Smooth muscle cell (in vitro differentiated cells): ENCODE results near the gene HADH. TPM values are rescaled to one million over a fixed set of nuclear protein-coding genes. Genes with fewer than 3 reads are reported as not detected.

Experiments used
- DNase-seq: peaks from one replicate; lab custom pipeline; 2025; ENCODE audit not compliant: unreplicated experiment; lab: John Stamatoyannopoulos, UW
- H2AFZ ChIP-seq: fragments of 200-600 bp; sonication (generic); 2 replicates; pipeline ENCODE4 v1.6.0; 2016; ENCODE audit warnings: antibody characterized with exemption, low read depth, mild to moderate bottlenecking
- H3F3A ChIP-seq: fragments of 200-600 bp; sonication (generic); 2 replicates; pipeline ENCODE4 v1.6.0; 2017; ENCODE audit warnings: antibody characterized with exemption, low read depth
- H3K27ac ChIP-seq: fragments of 200-600 bp; sonication (generic); 2 replicates; pipeline ENCODE4 v1.5.1; 2016; ENCODE audit warnings: low read depth, mild to moderate bottlenecking
- H3K27me3 ChIP-seq: fragments of 200-600 bp; sonication (generic); 2 replicates; pipeline ENCODE4 v1.6.1; 2016; ENCODE audit warnings: low read depth, mild to moderate bottlenecking
- H3K36me3 ChIP-seq: fragments of 200-600 bp; sonication (generic); 2 replicates; pipeline ENCODE4 v1.5.1; 2016; ENCODE audit warnings: low read depth
- H3K4me1 ChIP-seq: fragments of 200-600 bp; sonication (generic); 2 replicates; pipeline ENCODE4 v1.5.1; 2016; ENCODE audit warnings: low read depth
- H3K4me2 ChIP-seq: fragments of 200-600 bp; sonication (generic); 2 replicates; pipeline ENCODE4 v1.6.0; 2016; ENCODE audit warnings: mild to moderate bottlenecking
- H3K4me3 ChIP-seq: fragments of 200-600 bp; sonication (generic); 2 replicates; pipeline ENCODE4 v1.5.1; 2016; ENCODE audit warnings: mild to moderate bottlenecking
- H3K79me2 ChIP-seq: fragments of 200-600 bp; sonication (generic); 2 replicates; pipeline ENCODE4 v1.6.0; 2016; ENCODE audit warnings: low read depth, mild to moderate bottlenecking
- H3K9ac ChIP-seq: fragments of 200-600 bp; sonication (generic); 2 replicates; pipeline ENCODE4 v1.6.0; 2016; ENCODE audit warnings: low read depth
- H3K9me3 ChIP-seq: fragments of 200-600 bp; sonication (generic); replicated peaks from 2 replicates; pipeline ENCODE4 v1.5.1; 2016; ENCODE audit warnings: low read depth
- H4K20me1 ChIP-seq: fragments of 200-600 bp; sonication (generic); 2 replicates; pipeline ENCODE4 v1.6.0; 2016; ENCODE audit warnings: low read depth
- WGBS: methylation state at CpG from one replicate; pipeline ENCODE4 v1.1.7; 2016; ENCODE audit warnings: low lambda C conversion rate; 5-methylcytosine and 5-hydroxymethylcytosine counted together
- polyA plus RNA-seq: library from polyadenylated mRNA; unstranded; fragments of >200 nt; fragmentation: Nextera tagmentation; extraction: Ambion mirVana; gene quantifications from 2 replicates; pipeline ENCODE4 v1.2.1, GENCODE V29; 2016
- total RNA-seq: library from RNA; depleted of rRNA; stranded (reverse); fragments of >200 nt; gene quantifications from 2 replicates; pipeline ENCODE4 v1.2.3, GENCODE V29; 2014
- TF ChIP-seq, protein P1 (sequence below): fragments of 200-600 bp; sonication (generic); IDR thresholded peaks from 2 replicates; pipeline ENCODE4 v1.5.1; 2017; ENCODE audit warnings: borderline replicate concordance, mild to moderate bottlenecking, antibody characterized with exemption; ENCODE audit not compliant: insufficient read depth, poor library complexity, severe bottlenecking

HADH gene
- total and polyA plus RNA-seq, 2 experiments from 2014 or later, result 18.2 to 44.2 TPM

DNA sequence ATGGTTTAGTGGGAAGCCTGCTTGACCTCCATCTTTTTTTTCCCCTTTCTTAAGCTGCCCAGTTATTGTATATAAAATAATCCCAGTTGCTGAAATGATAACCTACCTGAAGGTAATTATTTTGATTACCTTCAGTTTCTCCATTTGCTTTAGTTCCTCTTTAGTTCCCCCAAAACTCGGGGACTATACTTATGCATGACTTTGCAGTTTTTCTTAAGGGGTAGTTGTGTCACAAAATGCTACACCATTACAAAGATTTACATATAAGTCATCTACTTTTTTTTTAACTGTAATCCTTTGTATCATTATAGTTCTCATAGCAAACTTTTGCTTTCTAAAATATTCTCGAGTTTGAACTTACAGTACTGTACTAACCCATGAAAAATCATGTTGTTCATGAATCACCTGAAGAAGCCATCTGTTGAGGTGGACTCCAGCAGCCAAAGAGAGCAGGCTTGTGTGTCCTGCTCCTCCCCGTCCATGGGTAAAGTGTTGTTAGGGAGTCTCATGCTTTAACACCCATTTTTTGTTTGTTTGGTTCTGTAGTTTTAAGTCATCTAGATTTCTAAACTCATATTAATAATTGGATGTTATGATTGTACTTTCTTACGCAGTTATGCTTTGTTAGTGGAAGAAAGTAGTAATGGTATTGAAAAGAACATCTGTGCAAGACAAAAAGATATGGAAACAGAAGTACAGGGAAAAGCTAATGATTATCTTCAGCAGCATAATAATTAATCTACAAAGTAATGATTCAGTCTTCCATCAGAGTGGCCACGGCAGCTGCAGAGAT is 34.6 kb downstream of the HADH start:
- TF ChIP-seq, protein P1, sequence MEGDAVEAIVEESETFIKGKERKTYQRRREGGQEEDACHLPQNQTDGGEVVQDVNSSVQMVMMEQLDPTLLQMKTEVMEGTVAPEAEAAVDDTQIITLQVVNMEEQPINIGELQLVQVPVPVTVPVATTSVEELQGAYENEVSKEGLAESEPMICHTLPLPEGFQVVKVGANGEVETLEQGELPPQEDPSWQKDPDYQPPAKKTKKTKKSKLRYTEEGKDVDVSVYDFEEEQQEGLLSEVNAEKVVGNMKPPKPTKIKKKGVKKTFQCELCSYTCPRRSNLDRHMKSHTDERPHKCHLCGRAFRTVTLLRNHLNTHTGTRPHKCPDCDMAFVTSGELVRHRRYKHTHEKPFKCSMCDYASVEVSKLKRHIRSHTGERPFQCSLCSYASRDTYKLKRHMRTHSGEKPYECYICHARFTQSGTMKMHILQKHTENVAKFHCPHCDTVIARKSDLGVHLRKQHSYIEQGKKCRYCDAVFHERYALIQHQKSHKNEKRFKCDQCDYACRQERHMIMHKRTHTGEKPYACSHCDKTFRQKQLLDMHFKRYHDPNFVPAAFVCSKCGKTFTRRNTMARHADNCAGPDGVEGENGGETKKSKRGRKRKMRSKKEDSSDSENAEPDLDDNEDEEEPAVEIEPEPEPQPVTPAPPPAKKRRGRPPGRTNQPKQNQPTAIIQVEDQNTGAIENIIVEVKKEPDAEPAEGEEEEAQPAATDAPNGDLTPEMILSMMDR, result no peak
- no peak overlapping the region for H3K9ac ChIP-seq
- no peaks in the 10 kb centered on the region for H3K36me3 ChIP-seq
- H3K4me1 ChIP-seq, result no peaks in the 10 kb centered on the region
- H3K4me2 ChIP-seq, result no peak overlapping the region
- WGBS, result 84% methylated on average over 5 of the region's 5 CpGs
- no peak overlapping the region for H2AFZ ChIP-seq
- no peaks in the 10 kb centered on the region for H4K20me1 ChIP-seq
- no peaks in the 10 kb centered on the region for H3K79me2 ChIP-seq
- H3K9me3 ChIP-seq, result no peaks in the 10 kb centered on the region
- no peak for DNase-seq
- H3F3A ChIP-seq, result no peaks in the 10 kb centered on the region
- no peak overlapping the region for H3K27ac ChIP-seq
- no peaks in the 10 kb centered on the region for H3K27me3 ChIP-seq
- no peak overlapping the region for H3K4me3 ChIP-seq

DNA sequence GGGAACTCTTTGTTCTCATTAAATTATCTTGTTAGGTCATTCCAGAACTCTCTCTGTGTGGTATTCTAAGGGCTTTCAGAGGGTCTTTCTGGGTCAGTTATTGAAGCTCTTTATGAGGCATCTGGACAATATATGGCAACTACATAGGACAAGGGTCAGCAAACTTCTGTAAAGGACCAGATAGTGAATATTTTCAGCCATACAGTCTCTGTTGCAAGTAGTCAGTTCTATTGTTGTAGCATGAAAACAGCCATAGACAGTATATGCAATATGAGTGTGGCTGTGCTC is 35.1 kb downstream of the HADH start:
- Histone ChIP-seq H3K36me3 (no peaks in the 10 kb centered on the region), H3K9me3 (no peaks in the 10 kb centered on the region), H4K20me1 (no peaks in the 10 kb centered on the region), H3K4me2 (no peak overlapping the region), H3K79me2 (no peaks in the 10 kb centered on the region), H3F3A (no peaks in the 10 kb centered on the region), H3K27me3 (no peaks in the 10 kb centered on the region), H3K4me1 (no peaks in the 10 kb centered on the region), H2AFZ (no peak overlapping the region), H3K4me3 (no peak overlapping the region), H3K9ac (no peak overlapping the region), H3K27ac (no peak overlapping the region)
- TF ChIP-seq, protein P1, result no peak
- DNase-seq, result no peak

DNA sequence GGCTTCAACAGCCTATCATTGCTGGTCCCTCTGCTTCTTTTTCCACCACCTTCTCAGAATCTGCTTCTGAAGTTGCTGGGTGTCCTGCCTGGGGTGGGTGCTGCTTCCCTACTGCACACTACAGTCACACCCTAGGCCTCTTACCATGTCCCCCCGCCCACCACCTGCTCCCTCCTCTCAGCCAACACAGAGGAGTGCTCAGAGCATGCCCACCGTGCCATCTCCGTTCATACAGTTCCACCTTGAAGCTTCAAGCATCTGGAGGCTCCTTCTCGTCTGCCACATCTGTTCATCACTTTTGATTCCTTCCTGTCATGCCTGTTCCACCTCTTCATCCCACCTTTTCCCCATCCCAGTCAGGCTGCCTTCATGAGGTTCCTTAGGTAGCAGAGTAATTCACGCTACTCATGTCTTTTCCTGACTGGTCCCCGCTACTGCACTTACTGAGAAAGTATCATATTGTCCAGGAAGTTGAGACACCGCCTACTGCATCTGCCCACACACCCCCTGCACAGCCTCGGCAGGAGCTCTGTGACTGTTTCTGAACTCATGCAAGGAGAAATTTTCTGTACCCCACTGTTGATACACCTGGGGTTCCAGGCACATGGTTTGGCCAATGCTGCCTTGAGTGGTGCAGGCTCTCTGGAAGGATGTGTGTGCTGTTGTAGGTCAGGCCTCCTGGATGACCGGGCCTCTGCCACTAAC is 39.5 kb downstream of the HADH start:
- DNase-seq, result no peak
- no peaks in the 10 kb centered on the region for H3K9me3 ChIP-seq
- no peaks in the 10 kb centered on the region for H3K27me3 ChIP-seq
- H3F3A ChIP-seq, result no peaks in the 10 kb centered on the region
- no peak overlapping the region for H3K4me2 ChIP-seq
- no peak overlapping the region for H3K9ac ChIP-seq
- TF ChIP-seq, protein P1, result no peak
- H3K4me1 ChIP-seq, result no peaks in the 10 kb centered on the region
- H3K27ac ChIP-seq, result no peak overlapping the region
- no peak overlapping the region for H2AFZ ChIP-seq
- no peak overlapping the region for H3K4me3 ChIP-seq
- H4K20me1 ChIP-seq, result no peaks in the 10 kb centered on the region
- 91% methylated on average over 9 of the region's 9 CpGs for WGBS
- H3K36me3 ChIP-seq, result no peaks in the 10 kb centered on the region
- no peaks in the 10 kb centered on the region for H3K79me2 ChIP-seq
